HG03135 (cell line): ENCODE measurements around the gene GMIP.

Source experiments
- ATAC-seq: cut with Tn5 transposase; IDR thresholded peaks from one replicate; pipeline ENCODE4 v1.9.1; 2021; ENCODE audit warnings: mild to moderate bottlenecking, moderate library complexity; ENCODE audit not compliant: unreplicated experiment

GMIP gene

GRCh38 chr19:19579533-19580361, 63.7 kb downstream of the GMIP start:
- ATAC-seq, result no peak
